HG02642 (cell line): ENCODE measurements around the gene RDH16.
"Not testable (repeated sequence)": the region's sequence is repeated elsewhere in the genome, so short reads cannot be mapped to it uniquely, and the experiment has no call there.

ENCODE experiments used
- ATAC-seq: cut with Tn5 transposase; IDR thresholded peaks from one replicate; pipeline ENCODE4 v1.9.1; 2021; ENCODE audit warnings: mild to moderate bottlenecking; ENCODE audit not compliant: unreplicated experiment, poor library complexity

Gene RDH16

DNA sequence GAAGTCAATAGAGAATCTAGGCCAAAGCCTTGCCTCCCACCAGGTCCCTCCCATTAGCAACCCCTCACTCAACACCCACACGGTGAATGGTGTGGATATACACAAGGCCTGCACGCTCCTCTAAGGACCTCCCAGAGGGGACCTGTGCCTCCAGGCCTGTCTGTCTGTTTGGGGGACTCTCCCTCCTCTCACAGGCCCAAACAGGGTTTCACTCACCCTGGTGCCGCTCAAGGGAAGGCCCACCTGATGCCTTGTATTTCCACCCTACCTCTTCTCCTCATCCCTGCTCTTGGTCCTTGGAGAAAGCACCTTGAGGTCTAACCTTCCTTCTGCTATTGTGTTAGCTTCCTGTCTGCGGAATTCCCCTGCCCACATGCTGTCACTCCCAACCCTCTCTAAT lies 27.6 kb downstream of the RDH16 start:
- ATAC-seq: no peak

DNA sequence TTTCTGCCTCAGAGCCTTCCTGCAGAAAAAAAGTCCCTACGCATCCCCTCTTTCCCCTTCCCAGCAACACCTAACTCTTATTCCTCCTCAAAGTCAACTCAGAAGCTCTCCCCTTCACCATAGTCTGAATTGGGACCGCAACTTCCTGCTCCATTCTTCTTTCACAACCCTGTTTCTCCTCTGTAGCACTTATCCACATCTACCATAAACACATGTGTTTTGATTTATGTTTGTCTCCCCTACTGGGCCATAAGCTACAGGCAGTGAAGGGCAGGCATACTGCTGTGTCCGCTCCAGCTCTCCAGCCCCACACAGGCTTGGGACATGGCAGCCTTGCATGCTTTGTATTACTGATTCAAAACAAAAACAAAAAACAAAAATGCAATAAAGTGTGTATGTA lies 29.1 kb downstream of the RDH16 start:
- ATAC-seq: no peak

DNA sequence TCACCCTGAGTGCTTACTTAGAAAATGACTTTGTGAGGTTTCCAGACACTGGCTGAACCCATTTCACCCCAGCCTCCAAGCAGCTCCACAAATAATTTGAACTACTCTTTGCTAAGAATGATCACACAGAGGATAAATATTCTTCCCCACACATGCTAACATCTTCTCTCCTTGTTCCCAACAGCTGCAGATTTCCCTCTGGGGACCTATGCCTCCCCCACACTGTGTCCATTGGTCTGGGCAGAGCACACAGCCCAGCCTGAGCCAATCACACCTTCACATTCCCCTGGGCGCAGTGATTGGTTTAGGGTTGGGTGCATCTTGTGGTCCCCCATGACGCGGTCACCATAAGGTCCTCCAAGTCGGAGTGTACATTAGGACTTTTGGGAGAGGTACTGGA lies 30.1 kb downstream of the RDH16 start:
- no peak for ATAC-seq

DNA sequence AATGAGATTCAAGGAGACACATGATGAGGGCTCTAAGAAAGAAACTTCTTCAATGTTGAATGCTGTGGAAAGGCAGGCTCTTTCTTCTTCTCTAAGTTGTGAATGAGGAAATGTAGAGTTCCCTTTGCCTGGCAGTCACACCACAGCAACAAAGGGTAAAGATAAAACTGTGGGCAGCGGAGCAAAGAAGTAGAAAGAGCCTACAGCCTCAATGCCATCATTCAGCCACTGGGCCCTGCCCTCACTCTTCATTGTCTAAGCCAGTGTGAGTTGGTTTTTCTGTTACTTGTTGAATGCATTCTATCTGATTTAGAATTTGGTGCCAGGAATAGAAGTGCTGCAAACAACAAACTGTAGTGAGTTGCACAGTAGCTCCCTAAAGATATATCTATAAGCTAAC lies 35.4 kb downstream of the RDH16 start:
- no peak for ATAC-seq

DNA sequence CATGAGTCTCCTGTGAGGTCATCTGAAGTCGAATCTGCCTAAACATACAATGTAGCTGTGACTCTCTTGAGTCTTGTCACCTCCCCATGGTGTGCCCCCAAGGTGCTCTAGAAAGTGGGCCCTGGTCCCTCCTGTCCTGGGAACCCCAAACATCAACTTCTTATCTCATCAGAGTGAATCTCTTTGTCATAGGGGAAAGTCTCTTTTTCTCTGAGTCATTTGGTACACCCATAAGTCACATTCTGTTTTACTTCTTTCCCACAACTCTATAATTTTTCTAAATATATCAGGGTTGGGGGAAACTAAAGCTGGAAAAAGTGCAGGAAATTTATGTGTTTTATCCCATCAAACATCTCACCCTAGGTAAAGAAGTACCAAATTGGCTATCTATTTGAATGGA lies 36.1 kb downstream of the RDH16 start:
- ATAC-seq: no peak

DNA sequence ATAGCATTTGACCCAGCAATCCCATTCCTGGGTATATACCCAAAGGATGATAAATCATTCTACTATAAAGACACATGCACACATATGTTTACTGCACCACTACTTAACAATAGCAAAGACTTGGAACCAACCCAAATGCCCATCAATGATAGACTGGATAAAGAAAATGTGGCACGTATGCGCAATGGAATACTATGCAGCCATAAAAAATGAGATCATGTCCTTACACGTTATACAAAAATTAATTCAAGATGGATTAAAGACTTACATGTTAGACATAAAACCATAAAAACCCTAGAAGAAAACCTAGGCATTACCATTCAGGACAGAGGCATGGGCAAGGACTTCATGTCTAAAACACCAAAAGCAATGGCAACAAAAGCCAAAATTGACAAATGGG lies 39.3 kb downstream of the RDH16 start:
- ATAC-seq: not testable (repeated sequence)

DNA sequence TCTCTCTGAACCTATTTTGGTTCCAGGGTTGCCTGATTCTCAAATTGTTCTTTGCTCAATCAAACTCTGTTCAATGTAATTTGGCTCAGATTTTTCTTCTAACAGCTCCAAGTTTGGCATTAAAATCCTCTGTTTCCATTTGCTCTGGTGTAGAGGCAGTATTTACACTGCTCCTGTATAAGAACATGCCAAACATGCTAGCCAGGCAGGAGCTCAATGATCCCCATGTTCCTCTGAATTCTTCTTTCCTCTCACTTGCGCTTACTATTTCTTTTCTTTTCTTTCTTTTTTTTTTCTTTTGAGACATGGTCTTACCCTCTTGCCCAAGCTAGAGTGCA lies 40.4 kb downstream of the RDH16 start:
- ATAC-seq: no peak

DNA sequence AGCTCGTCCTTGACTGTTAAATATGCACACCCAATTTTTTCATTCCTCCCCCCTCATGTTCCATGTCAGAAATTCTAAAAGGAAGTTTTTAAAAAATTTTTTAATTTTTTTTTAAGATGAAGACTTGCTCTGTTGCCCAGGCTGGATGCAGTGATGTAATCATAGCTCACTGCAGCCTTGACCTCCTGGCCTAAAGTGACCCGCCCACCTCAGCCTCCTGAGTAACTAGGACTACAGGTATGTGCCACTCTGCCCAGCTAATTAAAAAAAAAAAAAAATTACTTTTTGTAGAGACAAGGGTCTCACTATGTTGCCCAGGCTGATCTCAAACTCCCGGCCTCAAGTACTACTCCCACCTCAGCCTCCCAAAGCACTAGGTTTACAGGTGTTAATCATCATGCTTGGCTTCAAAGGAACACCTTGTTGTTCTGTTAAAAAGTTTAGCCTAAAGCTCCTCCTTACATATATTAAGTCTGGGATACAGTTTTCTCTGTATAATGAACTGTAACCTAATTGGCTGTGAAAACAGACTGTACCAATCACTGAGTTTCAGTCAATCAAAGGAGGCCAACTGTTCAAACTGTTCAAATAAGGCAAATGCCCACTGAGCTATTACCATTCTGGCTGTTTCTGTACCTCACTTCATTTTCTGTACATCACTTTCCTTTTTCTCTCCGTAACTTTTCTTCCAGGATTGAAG lies 41.0 kb downstream of the RDH16 start:
- ATAC-seq: no peak

DNA sequence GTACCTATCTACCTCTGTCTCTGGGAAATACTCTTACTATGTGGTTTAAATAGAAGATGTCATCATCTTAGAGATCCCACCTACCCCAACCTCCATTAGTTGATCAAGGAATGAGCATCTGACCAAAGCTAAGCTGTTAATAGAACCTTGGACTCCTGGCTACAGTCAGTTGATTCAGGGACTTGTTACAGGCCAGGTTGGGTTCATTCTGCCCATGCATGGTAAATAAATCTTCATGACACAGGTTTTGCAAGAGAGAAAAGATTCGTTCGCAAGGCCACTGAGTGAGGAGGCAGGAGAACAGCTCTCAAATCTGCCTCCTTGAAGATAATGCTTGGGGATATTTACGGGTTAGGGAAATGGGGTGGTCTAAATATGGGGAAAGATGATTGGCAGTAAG lies 42.7 kb downstream of the RDH16 start:
- no peak for ATAC-seq

DNA sequence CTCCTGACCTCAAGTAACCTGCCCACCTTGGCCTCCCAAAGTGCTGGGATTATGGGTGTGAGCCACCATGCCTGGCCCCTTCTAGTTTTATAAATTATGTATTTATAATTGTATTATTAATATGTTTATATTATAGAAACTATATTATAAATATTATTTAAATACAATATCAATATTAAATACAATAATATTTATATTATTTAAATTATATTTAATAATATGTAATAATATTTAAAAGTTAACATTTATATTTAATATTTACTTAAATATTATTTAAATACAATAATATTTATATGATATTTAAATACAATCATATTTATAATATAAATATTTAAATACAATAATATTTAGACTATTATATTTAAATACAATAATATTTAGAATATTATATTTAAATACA lies 43.2 kb downstream of the RDH16 start:
- no peak for ATAC-seq

DNA sequence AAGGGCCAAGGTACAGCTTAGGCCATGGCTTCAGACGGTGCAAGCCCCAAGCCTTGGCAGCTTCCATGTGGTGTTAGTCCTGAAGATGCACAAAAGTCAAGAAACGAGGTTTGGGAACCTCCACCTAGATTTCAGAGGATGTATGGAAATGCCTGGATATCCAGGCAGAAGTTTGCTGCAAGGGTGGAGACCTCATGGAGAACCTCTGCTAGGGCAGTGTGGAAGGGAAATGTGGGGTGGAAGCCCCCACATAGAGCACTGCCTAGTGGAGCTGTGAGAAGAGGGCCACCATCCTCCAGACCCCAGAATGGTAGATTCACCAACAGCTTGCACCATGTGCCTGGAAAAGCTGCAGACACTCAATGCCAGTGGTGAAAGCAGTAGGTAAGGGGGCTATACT lies 48.0 kb downstream of the RDH16 start:
- not testable (repeated sequence) for ATAC-seq

DNA sequence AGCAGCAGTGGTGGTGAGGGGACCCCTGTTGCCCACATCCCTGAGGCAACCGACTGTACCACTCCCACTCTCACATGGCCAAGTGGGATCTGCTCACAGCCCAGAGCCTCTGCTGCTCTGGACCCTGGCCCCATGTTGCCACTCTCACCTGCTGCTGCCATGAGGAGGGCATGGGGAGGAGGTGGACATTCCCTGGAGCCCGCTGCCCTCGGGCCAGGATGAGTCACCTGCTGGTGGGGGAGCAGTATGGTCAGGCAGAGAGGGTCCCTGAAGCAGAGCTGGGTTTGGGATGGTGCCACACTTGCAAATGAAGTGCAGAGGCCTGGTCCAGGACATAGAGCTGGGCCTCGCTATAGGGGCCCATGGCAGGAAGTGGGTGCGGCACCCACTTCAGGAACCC lies 49.3 kb downstream of the RDH16 start:
- no peak for ATAC-seq

DNA sequence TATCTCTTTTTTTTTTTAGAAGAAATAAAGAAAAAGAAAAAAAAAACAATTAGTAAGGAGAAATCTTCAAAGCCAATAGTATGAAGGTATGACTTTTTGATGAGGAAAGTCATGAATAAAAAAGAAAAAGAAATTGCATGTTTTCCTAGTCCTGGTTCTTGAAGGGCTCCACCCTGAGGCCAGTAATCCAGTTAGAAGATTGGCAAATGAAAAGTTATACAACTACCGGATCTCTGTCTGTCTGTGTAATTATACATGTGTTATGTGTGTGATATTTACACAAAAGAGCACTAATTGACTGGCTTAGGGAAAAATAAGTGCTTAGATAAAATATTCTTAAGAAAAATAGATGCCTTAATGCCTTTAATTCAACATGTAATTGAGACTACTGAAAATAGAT lies 51.6 kb downstream of the RDH16 start:
- no peak for ATAC-seq

DNA sequence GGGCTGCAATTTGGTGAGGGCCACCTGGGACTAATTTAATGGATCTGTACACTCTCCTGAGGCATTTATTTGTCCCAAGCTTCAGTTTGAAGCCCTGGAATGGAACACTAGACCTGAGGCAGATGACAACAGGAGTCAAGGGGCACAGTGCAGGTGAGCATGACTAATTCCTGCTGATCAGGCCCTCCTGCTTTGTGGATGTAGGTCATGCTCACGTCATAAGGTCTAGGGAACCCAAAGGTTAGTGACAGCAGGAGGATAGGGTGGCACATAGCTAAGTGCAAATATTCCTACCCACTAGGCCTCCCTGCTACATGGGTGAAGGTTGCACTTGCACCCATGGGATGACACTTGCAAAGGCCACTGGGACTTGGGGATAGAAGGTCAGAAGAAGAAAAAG lies 54.0 kb downstream of the RDH16 start:
- no peak for ATAC-seq
